HG02798 (cell line): Measurements from ENCODE around the gene SASH1.

Experiments used
- ATAC-seq: cut with Tn5 transposase; IDR thresholded peaks from one replicate; pipeline ENCODE4 v1.9.1; 2021; ENCODE audit warnings: mild to moderate bottlenecking; ENCODE audit not compliant: unreplicated experiment, poor library complexity

SASH1 gene

GRCh38 chr6:148472171-148473105 lies 129.8 kb downstream of the SASH1 start:
- no peak for ATAC-seq

- ATAC-seq: no peak
These were observed 136.9 kb downstream of the SASH1 start for GRCh38 chr6:148479497-148479896.

GRCh38 chr6:148487461-148487860 lies 144.8 kb downstream of the SASH1 start:
- no peak for ATAC-seq

- ATAC-seq: no peak
These were observed 149.1 kb downstream of the SASH1 start for GRCh38 chr6:148491638-148492251.

GRCh38 chr6:148492654-148493290 lies 150.1 kb downstream of the SASH1 start:
- no peak for ATAC-seq

GRCh38 chr6:148493424-148493823 lies 150.8 kb downstream of the SASH1 start:
- no peak for ATAC-seq

- ATAC-seq: no peak
These were observed 151.6 kb downstream of the SASH1 start for GRCh38 chr6:148494226-148494625.

- no peak for ATAC-seq
These were observed 152.4 kb downstream of the SASH1 start for GRCh38 chr6:148495029-148495428.

- ATAC-seq: no peak
These were observed 154.6 kb downstream of the SASH1 start for GRCh38 chr6:148497257-148497656.

GRCh38 chr6:148497717-148498116 lies 155.1 kb downstream of the SASH1 start:
- ATAC-seq: no peak

GRCh38 chr6:148500402-148500801 lies 157.8 kb downstream of the SASH1 start:
- no peak for ATAC-seq

- no peak for ATAC-seq
These were observed 158.5 kb downstream of the SASH1 start for GRCh38 chr6:148501178-148501590.

GRCh38 chr6:148502083-148502772 lies 159.6 kb downstream of the SASH1 start:
- ATAC-seq: no peak

- no peak for ATAC-seq
These were observed 160.1 kb downstream of the SASH1 start for GRCh38 chr6:148502773-148503135.

GRCh38 chr6:148503703-148504102 lies 161.1 kb downstream of the SASH1 start:
- ATAC-seq: no peak

- ATAC-seq: no peak
These were observed 165.1 kb downstream of the SASH1 start for GRCh38 chr6:148507774-148508173.

GRCh38 chr6:148508401-148509041 lies 165.9 kb downstream of the SASH1 start:
- ATAC-seq: no peak

GRCh38 chr6:148509119-148509799 lies 166.6 kb downstream of the SASH1 start:
- ATAC-seq: peak; percentile 9

- ATAC-seq: peak; percentile 82
These were observed 167.4 kb downstream of the SASH1 start for GRCh38 chr6:148509800-148510581.
